Neural progenitor cell (in vitro differentiated cells): ENCODE measurements around the gene AEBP1. TPM values are rescaled to one million over a fixed set of nuclear protein-coding genes. Genes with fewer than 3 reads are reported as not detected.
A peak's percentile ranks its signal among the peaks of the same experiment; 100 is the strongest.

Experiments used
- DNase-seq: peaks from one replicate; pipeline ENCODE4 v3.0.0-alpha.2; 2016; ENCODE audit warnings: low spot score
- H2AFZ ChIP-seq: fragments of 200-600 bp; sonication (generic); replicated peaks from 2 replicates; pipeline ENCODE4 v1.6.1; 2016; ENCODE audit warnings: antibody characterized with exemption
- H3F3A ChIP-seq: fragments of 200-600 bp; sonication (generic); 2 replicates; pipeline ENCODE4 v1.6.1; 2016; ENCODE audit warnings: antibody characterized with exemption, low read depth
- H3K27ac ChIP-seq: fragments of 200-600 bp; sonication (generic); 2 replicates; pipeline ENCODE4 v1.5.1; 2016; ENCODE audit warnings: mild to moderate bottlenecking
- H3K27me3 ChIP-seq: fragments of 200-600 bp; sonication (generic); 2 replicates; pipeline ENCODE4 v1.6.1; 2016; ENCODE audit warnings: mild to moderate bottlenecking, moderate library complexity
- H3K36me3 ChIP-seq: fragments of 200-600 bp; sonication (generic); 2 replicates; pipeline ENCODE4 v1.5.1; 2016
- H3K4me1 ChIP-seq: fragments of 200-600 bp; sonication (generic); 2 replicates; pipeline ENCODE4 v1.6.1; 2016; ENCODE audit warnings: mixed run types
- H3K4me2 ChIP-seq: fragments of 200-600 bp; sonication (generic); 2 replicates; pipeline ENCODE4 v1.6.1; 2016
- H3K4me3 ChIP-seq: fragments of 200-600 bp; sonication (generic); 2 replicates; pipeline ENCODE4 v1.5.1; 2016
- H3K79me2 ChIP-seq: fragments of 200-600 bp; sonication (generic); 2 replicates; pipeline ENCODE4 v1.6.1; 2016; ENCODE audit warnings: low read depth
- H3K9ac ChIP-seq: fragments of 200-600 bp; sonication (generic); 2 replicates; pipeline ENCODE4 v1.6.1; 2016
- H3K9me3 ChIP-seq: fragments of 200-600 bp; sonication (generic); 2 replicates; pipeline ENCODE4 v1.5.1; 2016; ENCODE audit warnings: low read depth
- H4K20me1 ChIP-seq: fragments of 200-600 bp; sonication (generic); 2 replicates; pipeline ENCODE4 v1.6.1; 2016; ENCODE audit warnings: low read depth
- H3K27ac Mint-ChIP-seq: 3 replicates; pipeline ENCODE4 v1.8.0; 2021; ENCODE audit warnings: mixed read lengths
- H3K27me3 Mint-ChIP-seq: 2 replicates; pipeline ENCODE4 v1.8.0; 2022; ENCODE audit warnings: low read depth, mild to moderate bottlenecking, inconsistent platforms, moderate library complexity, mixed read lengths; ENCODE audit not compliant: insufficient read depth
- H3K36me3 Mint-ChIP-seq: 3 replicates; pipeline ENCODE4 v1.8.0; 2021; ENCODE audit warnings: mixed read lengths
- H3K4me1 Mint-ChIP-seq: 3 replicates; pipeline ENCODE4 v1.8.0; 2021; ENCODE audit warnings: mixed read lengths
- H3K4me3 Mint-ChIP-seq: 3 replicates; pipeline ENCODE4 v1.8.0; 2021; ENCODE audit warnings: mild to moderate bottlenecking, moderate library complexity, mixed read lengths
- H3K9me3 Mint-ChIP-seq: 3 replicates; pipeline ENCODE4 v1.8.0; 2020; ENCODE audit warnings: mixed read lengths
- EZH2 ChIP-seq: fragments of 200-600 bp; sonication (generic); IDR thresholded peaks from 2 replicates; pipeline ENCODE4 v1.6.1; 2017; ENCODE audit warnings: antibody characterized with exemption, mild to moderate bottlenecking, moderate library complexity
- EZH2phosphoT487 ChIP-seq: fragments of 200-600 bp; sonication (generic); IDR thresholded peaks from 2 replicates; pipeline ENCODE4 v1.6.1; 2017; ENCODE audit warnings: antibody characterized with exemption
- total RNA-seq: library from RNA; depleted of rRNA; stranded (reverse); fragments of >200 nt; gene quantifications from 2 replicates; pipeline ENCODE4 v1.2.3, GENCODE V29; 2015; ENCODE audit warnings: low replicate concordance
- TF ChIP-seq, protein P1 (sequence below): fragments of 200-600 bp; sonication (generic); IDR thresholded peaks from 2 replicates; pipeline ENCODE4 v1.5.1; 2017; ENCODE audit warnings: antibody characterized with exemption, mild to moderate bottlenecking

AEBP1 gene
- total RNA-seq, 1 donor from 2014 or later, result 4.5 TPM

- Histone ChIP-seq H3K4me1 (peaks cover 31% of the 10 kb centered on the region), H3K79me2 (no peaks in the 10 kb centered on the region), H3K9ac (no peak overlapping the region), H3K4me2 (peak overlapping the region; percentile 78), H3K27me3 (peaks cover 9% of the 10 kb centered on the region), H3K27ac (no peak overlapping the region), H3F3A (peaks cover 27% of the 10 kb centered on the region), H4K20me1 (peaks cover 15% of the 10 kb centered on the region), H3K4me3 (no peak overlapping the region), H3K9me3 (no peaks in the 10 kb centered on the region), H3K36me3 (no peaks in the 10 kb centered on the region), H2AFZ (no peak overlapping the region)
- H3K27me3 Mint-ChIP-seq, result peaks cover 15% of the 10 kb centered on the region
- peaks cover 2% of the 10 kb centered on the region for H3K36me3 Mint-ChIP-seq
- TF ChIP-seq EZH2 (no peak), EZH2phosphoT487 (no peak)
- TF ChIP-seq, protein P1, sequence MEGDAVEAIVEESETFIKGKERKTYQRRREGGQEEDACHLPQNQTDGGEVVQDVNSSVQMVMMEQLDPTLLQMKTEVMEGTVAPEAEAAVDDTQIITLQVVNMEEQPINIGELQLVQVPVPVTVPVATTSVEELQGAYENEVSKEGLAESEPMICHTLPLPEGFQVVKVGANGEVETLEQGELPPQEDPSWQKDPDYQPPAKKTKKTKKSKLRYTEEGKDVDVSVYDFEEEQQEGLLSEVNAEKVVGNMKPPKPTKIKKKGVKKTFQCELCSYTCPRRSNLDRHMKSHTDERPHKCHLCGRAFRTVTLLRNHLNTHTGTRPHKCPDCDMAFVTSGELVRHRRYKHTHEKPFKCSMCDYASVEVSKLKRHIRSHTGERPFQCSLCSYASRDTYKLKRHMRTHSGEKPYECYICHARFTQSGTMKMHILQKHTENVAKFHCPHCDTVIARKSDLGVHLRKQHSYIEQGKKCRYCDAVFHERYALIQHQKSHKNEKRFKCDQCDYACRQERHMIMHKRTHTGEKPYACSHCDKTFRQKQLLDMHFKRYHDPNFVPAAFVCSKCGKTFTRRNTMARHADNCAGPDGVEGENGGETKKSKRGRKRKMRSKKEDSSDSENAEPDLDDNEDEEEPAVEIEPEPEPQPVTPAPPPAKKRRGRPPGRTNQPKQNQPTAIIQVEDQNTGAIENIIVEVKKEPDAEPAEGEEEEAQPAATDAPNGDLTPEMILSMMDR, result no peak
- peaks cover 19% of the 10 kb centered on the region for H3K4me1 Mint-ChIP-seq
- no peaks in the 10 kb centered on the region for H3K9me3 Mint-ChIP-seq
- H3K4me3 Mint-ChIP-seq, result no peak overlapping the region
- no peak for DNase-seq
- H3K27ac Mint-ChIP-seq, result peak overlapping the region; percentile 86
Measured at GRCh38 chr7:44066111-44066460, 38.1 kb upstream of the AEBP1 start.

- no peak overlapping the region for H3K4me3 ChIP-seq
- H3F3A ChIP-seq, result peaks cover 27% of the 10 kb centered on the region
- no peak for DNase-seq
- H3K27me3 ChIP-seq, result peaks cover 9% of the 10 kb centered on the region
- Mint-ChIP-seq H3K4me1 (peaks cover 19% of the 10 kb centered on the region), H3K27ac (no peak overlapping the region), H3K4me3 (peak overlapping the region; percentile 29), H3K27me3 (peaks cover 15% of the 10 kb centered on the region), H3K36me3 (no peaks in the 10 kb centered on the region), H3K9me3 (no peaks in the 10 kb centered on the region)
- no peak overlapping the region for H2AFZ ChIP-seq
- H3K9me3 ChIP-seq, result no peaks in the 10 kb centered on the region
- H3K27ac ChIP-seq, result no peak overlapping the region
- H3K4me1 ChIP-seq, result peaks cover 31% of the 10 kb centered on the region
- H3K4me2 ChIP-seq, result peak overlapping the region; percentile 78
- H3K9ac ChIP-seq, result no peak overlapping the region
- TF ChIP-seq EZH2phosphoT487 (no peak), EZH2 (no peak)
- TF ChIP-seq, protein P1, result no peak
- H3K36me3 ChIP-seq, result no peaks in the 10 kb centered on the region
- H4K20me1 ChIP-seq, result peaks cover 15% of the 10 kb centered on the region
- no peaks in the 10 kb centered on the region for H3K79me2 ChIP-seq
Measured at GRCh38 chr7:44066494-44067063, 37.6 kb upstream of the AEBP1 start.

DNA sequence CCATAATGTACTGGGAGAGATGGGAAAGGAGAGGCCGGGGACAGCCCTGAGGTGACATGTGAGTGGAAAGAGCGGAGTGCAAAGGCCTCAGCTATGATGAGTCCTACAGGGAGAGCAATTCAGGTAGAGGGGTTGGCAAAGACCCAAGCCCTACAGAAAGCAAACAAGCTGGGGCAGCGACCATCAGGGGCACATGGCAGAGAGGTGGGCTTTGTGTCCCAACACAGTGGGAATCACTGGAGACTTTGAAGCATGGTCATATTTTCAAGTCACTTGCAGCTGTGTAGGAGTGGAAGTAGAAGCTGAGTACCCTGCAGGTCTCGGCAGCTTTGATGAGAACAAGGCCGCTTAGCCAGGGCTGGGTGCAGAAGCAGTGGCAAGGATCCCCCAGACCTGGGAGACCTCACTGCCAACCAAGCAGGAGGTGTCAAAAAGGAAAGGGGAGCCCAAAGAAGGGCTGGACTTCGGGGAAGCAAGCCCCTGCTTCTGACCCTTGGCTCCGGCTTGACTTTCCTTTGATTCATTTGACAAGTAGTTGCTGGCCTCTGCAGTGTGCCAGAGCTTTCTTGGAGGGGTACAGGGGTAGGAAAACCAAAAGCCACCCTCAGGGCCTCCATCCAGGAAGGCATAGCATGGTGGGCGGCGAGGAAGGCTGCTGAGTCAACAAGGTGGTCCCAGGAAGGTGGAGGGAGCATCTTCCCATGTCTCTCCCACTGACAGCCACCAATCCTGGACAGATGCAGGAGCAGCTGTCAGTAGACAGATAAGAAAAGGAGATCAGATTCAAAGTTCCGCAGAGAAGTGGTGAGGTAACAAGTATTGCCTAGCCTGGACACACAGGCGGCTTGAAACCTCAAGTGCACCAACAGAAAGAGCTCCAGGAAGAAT lies 36.8 kb upstream of the AEBP1 start:
- peaks cover 31% of the 10 kb centered on the region for H3F3A ChIP-seq

More for the DNA sequence above, 36.8 kb upstream of the AEBP1 start:
- H3K9me3 ChIP-seq, result no peaks in the 10 kb centered on the region
- peaks cover 9% of the 10 kb centered on the region for H3K27me3 ChIP-seq
- no peak overlapping the region for H3K9ac ChIP-seq
- H2AFZ ChIP-seq, result no peak overlapping the region
- Mint-ChIP-seq H3K4me1 (peaks cover 21% of the 10 kb centered on the region), H3K9me3 (no peaks in the 10 kb centered on the region), H3K36me3 (no peaks in the 10 kb centered on the region), H3K4me3 (peak overlapping the region; percentile 29), H3K27me3 (peaks cover 19% of the 10 kb centered on the region), H3K27ac (no peak overlapping the region)
- DNase-seq, result no peak
- H3K36me3 ChIP-seq, result no peaks in the 10 kb centered on the region
- H3K27ac ChIP-seq, result no peak overlapping the region
- TF ChIP-seq EZH2 (no peak), EZH2phosphoT487 (no peak)
- TF ChIP-seq, protein P1, result no peak
- H4K20me1 ChIP-seq, result peaks cover 15% of the 10 kb centered on the region
- H3K4me2 ChIP-seq, result no peak overlapping the region
- H3K4me3 ChIP-seq, result no peak overlapping the region
- H3K4me1 ChIP-seq, result peaks cover 31% of the 10 kb centered on the region
- no peaks in the 10 kb centered on the region for H3K79me2 ChIP-seq
